ENCODE measurements around the gene ITPKC.
"Not testable (repeated sequence)": the region's sequence is repeated elsewhere in the genome, so short reads cannot be mapped to it uniquely, and the experiment has no call there.

ITPKC gene

DNA sequence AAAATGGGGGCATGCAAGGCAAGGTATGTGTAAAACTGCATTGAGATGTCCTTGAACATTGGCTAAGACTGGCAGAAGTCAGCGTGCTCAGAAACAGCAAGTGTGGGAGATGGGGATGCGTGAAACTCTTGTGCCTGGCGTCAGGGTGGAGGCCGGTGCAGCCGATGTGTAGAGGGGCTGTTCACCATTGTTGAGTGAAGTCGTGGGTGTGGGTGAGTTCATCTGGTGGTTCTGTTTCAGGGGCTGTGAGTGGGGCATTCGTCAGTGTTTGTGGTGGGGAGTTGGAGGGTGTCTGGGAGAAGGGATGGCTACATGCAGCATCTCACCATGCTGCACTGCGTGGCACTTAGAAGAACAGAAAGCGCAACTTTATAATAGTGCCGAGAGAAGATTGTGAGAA, 47.1 kb downstream of the ITPKC start:
- DNase-seq (ENCODE audit: low read depth in 2 of 2): peak in 1 of 2 donors; percentile 43

DNA sequence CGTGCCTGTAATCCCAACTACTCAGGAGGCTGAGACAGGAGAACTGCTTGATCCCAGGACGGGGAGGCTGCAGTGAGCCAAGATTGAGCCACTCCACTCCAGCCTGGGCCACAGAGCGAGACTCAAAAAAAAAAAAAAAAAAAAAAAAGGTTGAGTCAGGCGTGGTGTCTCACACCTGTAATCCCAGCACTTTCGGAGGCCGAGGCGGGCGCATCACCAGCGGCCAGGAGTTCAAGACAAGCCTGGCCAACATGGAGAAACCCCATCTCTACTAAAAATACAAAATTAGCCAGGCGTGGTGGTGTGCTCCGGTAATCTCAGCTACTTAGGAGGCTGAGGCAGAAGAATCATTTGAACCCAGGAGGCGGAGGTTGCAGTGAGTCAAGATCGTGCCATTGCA, 49.5 kb downstream of the ITPKC start:
- not testable (repeated sequence) for DNase-seq (ENCODE audit: low read depth in 2 of 2)

DNA sequence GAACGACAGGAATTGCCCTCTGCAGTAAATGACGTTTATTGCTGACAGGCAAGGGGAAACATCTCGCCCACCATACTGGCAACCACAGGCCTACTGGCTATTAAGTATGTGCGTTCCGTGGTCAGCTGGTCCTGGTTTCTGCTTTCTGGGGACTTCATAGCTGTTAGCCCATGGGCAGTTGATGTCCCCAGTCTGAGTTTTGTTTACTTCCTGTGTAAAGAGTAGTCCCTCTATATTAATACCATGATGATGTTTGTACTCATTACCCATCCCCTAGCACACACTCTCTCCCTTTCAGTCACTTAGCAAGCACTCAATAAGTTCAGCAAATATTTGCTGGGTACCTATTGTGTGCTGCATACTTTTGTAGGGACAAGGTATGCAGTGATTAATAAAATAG, 52.0 kb downstream of the ITPKC start:
- no peak for DNase-seq (ENCODE audit: low read depth in 2 of 2)

DNA sequence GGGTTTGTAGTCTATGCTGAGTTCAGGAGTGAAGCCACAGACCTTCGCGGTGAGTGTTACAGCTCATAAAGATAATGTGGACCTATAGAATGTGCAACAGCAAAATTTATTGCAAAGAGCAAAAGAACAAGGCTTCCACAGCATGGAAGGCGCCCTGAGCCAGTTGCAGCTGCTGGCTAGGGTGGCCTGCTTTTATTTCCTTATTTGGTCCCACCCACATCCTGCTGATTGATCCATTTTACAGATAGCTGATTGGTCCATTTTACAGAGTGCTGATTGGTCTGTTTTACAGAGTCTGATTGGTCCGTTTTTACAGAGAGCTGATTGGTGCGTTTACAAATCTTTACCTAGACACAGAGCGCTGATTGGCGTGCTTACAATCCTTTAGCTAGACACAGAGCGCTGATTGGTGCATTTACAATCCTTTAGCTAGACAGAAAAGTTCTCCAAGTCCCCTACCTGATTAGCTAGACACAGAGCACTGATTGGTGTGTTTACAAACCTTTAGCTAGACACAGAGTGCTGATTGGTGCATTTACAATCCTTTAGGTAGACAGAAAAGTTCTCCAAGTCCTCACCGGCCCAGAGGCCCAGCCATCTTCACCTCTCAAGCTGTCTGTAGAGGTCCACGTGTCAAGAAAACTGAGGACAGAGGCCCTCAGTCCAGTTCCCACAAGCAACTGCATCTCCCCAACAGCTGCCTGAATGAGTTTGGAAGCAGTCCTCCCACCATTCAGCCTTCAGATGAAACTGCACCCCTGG, 54.4 kb downstream of the ITPKC start:
- DNase-seq (ENCODE audit: low read depth in 2 of 2): not testable (repeated sequence)

DNA sequence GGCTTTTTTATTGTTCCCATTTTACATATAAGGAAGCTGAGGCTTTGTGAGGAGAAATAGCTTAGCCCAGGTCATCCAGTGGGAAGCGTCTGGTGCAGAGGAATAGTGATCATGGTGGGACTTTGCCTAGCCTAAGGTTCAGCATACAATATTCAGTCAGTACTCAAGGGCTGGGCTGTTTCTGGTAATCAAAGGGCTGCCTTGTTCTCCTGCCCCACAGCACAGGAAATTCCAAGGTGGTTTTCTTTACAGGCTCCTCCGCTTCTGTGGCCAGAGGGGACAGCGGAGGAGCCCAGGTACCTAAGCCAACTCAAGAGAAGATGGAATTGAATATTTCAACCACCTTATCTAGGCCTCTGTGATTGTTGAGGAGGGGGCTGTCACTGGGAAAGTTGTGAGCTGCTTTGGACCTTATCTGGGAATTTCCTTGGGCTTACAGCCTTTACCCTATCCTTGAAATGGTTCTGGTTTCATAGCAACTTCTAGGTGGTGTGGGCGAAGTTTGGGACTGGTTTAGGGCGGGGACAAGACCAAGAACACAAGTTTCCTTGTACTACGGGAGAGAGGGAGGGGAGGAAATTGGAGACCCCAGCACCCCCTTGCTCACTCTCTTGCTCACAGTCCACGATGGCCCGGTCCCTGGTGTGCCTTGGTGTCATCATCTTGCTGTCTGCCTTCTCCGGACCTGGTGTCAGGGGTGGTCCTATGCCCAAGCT, 58.2 kb downstream of the ITPKC start, which contains the start of gene MIA:
Gene MIA (plus strand): TSS at position 606 of the 716 bp plus-strand sequence. CDS start 22 bp downstream, at position 628.
- no peak for DNase-seq (ENCODE audit: low read depth in 2 of 2)

DNA sequence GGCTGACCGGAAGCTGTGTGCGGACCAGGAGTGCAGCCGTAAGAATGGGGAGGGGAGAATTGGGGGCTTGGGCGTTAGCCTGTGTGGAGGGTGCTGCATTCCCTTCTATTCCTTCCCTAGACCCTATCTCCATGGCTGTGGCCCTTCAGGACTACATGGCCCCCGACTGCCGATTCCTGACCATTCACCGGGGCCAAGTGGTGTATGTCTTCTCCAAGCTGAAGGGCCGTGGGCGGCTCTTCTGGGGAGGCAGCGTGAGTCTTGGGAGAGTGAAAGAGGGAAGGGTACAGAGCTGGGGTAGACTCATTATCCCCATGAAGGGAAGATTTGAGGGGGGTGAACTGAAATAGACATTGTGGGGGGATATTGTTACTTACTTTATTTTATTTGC, 58.7 kb downstream of the ITPKC start:
- no peak for DNase-seq (ENCODE audit: low read depth in 2 of 2)

DNA sequence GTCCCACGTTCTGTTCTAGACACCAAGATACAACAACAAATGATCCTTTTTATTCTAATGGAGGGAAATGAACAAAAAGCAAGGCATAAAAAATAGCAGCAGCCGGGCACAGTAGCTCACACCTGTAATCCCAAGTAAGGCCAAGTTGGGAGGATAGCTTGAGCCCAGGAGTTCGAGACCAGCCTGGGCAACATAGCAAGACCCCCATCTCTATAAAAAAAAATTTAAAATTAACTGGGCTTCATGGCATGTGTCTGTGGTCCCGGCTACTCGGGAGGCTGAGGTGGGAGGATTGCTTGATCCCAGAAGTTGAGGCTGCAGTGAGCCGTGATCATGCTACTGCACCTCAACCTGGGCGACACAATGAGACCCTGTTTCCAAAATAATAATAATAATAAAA, 59.5 kb downstream of the ITPKC start:
- no peak for DNase-seq (ENCODE audit: low read depth in 2 of 2)

DNA sequence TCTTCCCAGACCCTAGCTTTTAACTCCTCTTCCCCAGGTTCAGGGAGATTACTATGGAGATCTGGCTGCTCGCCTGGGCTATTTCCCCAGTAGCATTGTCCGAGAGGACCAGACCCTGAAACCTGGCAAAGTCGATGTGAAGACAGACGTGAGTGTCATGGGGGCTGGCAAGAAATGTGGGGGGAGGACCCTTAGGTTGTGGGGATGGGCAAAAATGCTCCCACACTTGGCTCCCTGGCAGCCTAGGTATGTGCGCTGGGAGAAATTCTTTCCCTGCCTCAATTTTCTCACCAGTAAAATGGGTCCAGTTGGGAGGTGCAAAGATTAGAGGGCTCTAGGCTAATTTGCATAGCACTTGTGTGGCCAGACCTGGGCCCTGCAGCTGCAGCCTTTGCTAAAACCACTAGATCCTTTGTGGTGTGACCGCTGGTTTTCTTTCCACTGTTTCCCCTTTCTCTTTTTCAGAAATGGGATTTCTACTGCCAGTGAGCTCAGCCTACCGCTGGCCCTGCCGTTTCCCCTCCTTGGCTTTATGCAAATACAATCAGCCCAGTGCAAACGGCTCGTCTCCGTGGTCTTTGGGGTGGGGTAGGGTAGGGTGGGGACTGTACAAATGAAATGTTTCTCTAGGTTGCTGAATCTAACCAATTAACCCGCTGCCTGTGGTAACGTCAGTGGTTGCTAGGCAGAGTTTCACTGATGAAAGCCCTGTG, 60.2 kb downstream of the ITPKC start:
- DNase-seq (ENCODE audit: low read depth in 2 of 2): peak; percentile 72 to 78

DNA sequence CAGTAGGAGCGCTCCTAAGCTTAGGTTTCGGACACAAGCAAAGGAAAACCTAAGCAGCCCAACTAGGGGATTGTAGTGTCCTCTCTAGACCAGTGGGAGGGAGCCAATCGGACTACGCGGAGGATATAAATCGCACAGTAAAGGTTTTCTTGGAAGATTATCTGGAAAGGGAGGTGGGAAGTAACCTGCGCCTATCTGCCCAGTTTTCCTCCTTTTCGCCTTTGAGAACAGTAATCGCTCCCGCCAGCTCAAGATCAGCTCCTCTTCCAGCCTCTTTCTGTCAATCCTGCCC, 60.7 kb downstream of the ITPKC start:
- DNase-seq (ENCODE audit: low read depth in 2 of 2): no peak

DNA sequence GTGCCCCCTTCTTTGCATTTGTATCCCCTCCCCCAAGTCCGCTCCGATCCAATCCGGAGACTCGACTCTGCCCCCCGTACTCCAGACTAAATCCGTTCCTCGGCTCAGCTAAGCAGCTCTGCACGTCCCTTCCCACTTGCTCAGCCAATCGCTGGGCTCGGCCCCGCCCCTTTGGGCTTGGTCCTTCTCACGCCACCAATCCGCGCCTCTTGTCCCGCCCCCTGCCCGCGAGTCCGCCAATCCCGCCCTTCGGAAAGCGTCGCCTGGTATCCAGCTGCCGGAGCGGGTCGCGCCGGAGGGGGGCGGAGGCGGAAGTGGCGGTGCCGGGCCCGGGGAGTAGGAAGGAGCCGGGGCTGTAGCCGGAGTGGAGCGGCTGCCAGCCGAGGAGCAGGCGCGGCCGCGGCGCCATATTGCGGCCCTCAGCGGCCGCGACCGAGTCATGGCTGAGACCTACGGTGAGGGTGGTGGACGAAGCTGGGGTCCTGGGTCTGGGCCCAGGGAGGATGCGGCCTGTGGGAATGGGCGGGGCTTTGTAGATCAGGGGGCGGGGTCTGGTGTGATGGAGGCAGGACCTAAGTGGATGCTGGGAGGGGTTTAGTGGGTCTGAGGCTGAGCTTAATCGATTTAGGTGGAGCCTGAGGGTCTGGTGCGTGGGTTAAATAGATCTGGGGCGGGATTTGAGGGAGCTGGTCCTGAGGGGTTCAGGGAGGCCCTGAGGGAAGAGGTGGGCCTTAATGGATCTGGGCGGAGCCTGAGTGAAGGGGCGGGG, 61.2 kb downstream of the ITPKC start, which contains the start of gene RAB4B:
Gene RAB4B (plus strand): TSS at position 311 of the 769 bp plus-strand sequence. CDS start 129 bp downstream, at position 440.
- DNase-seq (ENCODE audit: low read depth in 2 of 2): peak; percentile 100

DNA sequence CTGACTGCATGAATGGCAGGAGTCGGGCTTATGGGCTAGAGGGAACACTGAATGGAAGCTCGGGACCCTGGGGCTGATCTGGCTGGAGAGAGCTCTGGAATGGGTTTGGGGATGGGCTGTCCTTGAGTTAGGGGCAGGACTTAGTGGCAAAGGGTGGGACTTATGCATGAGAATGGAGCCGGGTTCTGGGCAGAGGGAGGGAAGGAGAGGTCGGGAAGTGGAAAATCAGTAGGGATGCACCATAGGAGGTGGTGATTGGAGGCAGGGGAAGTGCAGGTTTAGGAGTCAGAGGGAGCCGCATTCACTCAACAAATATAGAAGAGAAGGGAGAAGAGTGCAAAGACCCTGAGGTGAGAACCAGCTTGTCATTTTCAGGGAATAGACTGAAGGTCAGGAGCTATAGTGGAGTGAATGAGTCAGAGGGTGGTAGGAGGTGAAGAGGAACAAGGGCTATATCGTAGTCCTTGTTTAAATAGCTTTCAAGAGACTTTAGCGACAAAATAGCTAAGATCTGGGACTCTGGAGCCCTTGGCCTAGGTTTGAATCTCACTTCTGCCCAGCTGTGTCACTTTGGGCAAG, 61.9 kb downstream of the ITPKC start:
- no peak for DNase-seq (ENCODE audit: low read depth in 2 of 2)

DNA sequence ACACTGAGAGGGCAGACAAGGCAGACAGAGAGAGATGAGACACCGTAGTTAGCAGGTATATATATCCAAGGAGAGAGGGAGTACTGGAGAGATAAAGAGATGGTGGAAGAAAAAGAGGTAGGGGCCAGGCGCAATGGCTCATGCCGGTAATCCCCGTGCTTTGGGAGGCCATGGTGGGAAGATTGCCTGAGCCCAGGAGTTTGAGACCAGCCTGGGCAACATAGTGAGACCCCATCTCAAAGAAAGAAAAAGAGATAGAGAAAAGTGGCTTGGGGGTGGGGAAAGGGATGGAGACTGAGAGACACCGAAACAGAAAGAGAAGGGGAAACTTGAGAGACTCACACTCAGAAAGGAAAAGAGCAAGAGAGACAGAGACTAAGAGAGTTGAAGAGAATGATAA, 63.7 kb downstream of the ITPKC start:
- DNase-seq (ENCODE audit: low read depth in 2 of 2): no peak

DNA sequence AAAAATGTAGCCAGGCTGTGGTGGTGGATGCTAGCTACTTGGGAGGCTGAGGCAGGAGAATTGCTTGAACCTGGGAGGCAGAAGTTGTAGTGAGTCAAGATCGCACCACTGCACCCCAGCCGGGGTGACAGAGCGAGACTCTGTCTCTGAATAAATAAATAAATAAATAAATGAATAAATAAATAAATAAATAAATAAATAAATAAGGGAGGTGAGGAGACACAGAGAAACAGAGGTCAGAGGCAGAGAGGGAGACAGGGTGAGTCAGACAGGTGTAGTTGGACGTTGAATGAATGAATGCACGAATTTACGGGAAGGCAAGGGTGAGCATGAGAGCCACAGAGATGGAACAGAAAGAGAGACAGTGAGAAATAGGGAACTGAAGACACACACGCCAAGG, 64.2 kb downstream of the ITPKC start:
- DNase-seq (ENCODE audit: low read depth in 2 of 2): no peak

DNA sequence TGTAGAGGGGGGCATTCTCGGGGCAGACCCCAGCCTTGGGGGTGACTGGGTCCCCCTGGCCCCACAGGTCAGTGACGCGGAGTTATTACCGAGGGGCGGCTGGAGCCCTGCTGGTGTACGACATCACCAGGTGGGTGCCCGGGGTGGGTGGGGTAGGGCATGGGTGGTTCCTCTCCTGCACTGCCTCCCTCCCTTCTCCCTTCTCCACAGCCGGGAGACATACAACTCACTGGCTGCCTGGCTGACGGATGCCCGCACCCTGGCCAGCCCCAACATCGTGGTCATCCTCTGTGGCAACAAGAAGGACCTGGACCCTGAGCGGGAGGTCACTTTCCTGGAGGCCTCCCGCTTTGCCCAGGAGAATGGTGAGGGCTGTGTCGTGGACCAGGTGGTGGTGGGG, 66.8 kb downstream of the ITPKC start:
- no peak for DNase-seq (ENCODE audit: low read depth in 2 of 2)

DNA sequence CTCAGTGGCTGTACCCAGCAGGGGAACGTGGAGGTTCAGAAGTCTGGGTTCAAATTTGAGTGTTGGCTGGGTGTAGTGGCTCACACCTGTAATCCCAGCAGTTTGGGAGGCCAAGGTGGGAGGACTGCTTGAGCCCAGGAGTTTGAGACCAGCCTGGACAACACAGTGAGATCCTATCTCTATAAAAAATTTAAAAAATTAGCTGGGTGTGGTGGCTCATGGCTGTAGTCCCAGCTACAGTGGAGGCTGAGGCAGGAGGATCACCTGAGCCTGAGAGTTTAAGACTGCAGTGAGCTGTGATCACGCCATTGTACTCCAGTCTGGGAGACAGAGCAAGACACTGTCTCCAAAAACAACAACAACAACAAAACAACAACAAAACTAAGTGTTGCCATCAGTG, 67.2 kb downstream of the ITPKC start:
- DNase-seq (ENCODE audit: low read depth in 2 of 2): not testable (repeated sequence)

DNA sequence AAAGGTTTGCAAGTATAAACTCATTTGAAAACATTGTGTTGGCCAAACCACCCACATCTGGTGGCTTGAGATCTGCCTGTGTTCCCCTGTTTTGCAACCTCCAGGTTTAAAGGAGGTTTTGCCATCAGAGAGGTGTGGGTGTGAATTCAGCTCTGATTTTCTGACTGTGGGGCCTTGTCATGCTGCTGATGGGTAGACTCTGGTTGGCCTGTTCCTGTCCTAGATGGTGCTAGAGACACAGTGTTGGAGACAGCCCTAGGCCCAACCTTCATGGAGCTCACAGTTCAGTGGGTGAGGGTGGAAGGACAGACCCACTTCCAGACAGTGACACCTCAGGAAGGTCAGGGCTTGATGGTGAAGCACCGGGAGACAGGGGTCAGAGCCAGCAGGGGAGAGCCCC, 68.6 kb downstream of the ITPKC start:
- no peak for DNase-seq (ENCODE audit: low read depth in 2 of 2)

DNA sequence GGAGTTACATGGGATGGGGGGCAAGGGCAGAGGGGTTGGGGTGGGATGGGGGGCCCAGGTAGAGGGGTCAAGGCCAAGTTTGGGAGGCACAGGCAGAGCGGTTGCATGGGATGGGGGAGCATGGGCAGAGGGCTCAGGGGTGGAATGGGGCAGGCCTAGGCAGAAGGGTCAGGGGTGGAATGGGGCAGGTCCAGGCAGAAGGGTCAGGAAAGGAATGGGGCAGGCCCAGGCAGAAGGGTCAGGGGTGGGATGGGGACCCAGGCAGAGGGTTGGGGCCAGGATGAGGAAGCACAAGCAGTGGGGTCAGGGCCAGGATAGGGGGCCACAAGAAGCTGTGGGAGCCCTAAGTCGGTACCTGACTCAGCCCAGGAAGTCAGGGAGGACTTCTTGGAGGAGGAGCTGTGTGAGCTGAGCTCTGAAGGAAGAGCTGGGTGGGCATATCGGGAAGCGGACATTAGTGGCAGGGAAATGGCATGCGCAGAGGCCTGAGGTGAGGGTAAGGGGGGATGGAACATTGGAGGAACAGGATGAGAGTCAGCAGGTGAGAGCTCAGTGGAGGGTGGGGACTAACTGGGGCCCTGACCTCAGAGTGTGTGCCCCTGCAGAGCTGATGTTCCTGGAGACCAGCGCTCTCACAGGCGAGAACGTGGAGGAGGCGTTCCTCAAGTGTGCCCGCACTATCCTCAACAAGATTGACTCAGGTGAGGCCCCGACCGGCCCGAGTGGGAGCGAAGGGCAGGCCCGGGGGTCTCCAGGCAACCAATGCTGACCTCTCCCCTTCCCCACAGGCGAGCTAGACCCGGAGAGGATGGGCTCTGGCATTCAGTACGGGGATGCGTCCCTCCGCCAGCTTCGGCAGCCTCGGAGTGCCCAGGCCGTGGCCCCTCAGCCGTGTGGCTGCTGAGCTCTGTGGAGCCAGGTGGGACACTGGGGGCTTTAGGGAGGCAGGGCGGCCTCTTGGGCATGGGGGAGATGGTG, 69.4 kb downstream of the ITPKC start:
- DNase-seq (ENCODE audit: low read depth in 2 of 2): no peak
